ENCODE results near the gene SERPINA1.

DNA sequence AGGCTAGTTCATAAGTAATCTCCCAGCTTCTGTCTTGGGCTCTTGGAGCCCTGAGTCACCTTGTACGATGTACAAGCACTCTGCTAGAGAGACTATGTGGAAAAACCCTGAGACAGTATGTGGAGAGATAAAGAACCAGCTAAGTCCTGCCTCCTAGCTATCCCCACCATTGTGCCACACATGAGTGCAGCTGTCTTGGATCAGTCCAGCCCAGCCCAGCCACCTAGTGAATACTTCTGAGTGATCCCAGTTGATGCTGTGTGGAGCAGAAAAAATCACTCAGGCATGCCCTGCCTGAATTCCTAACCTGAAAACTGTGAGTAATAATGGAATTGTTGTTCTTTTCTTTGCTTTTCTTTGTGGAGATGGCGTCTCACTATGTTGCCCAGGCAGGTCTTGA, 60.2 kb downstream of the SERPINA1 start:
- TF ChIP-seq POLR2AphosphoS5 (IDR thresholded peaks at IDR 0.05; ENCODE audit: low read depth, low read length) (no peak), TAF1 (IDR thresholded peaks at IDR 0.05; ENCODE audit: borderline replicate concordance, low read depth, low read length) (no peak), POLR2A (IDR thresholded peaks at IDR 0.05; ENCODE audit: low read depth, low read length) (no peak)
